K562 (cell line): ENCODE results near the gene CCNY. TPM values are rescaled to one million over a fixed set of nuclear protein-coding genes. Genes with fewer than 3 reads are reported as not detected.
A peak's percentile ranks its signal among the peaks of the same experiment; 100 is the strongest.

Source experiments
- ATAC-seq: fragments of 200-7000 bp; cut with Tn5 transposase; 3 replicates; pipeline ENCODE4 v1.9.1; 2020; ENCODE audit warnings: moderate library complexity
- BruUV-seq: library from RNA; stranded (reverse); fragments of 400-500 nt; replicated peaks from 2 replicates; lab custom pipeline; 2021; lab: Mats Ljungman, UMichigan
- CTCF ChIA-PET: fragments of 300-600 bp; formaldehyde crosslinking; extraction: SDS; loops from one replicate; lab custom pipeline; 2021; ENCODE audit warnings: low intra/inter-chr PET ratio; lab: Yijun Ruan, JAX
- POLR2A ChIA-PET: fragments of 300-600, 350-650 bp; sonication (Branson Sonifier 250); formaldehyde crosslinking; extraction: SDS; loops from one replicate; lab custom pipeline; 2021; ENCODE audit warnings: antibody characterized with exemption, inconsistent platforms; lab: Yijun Ruan, JAX
- DNase-seq, 4 experiments: peaks; one replicate each; pipeline versions ENCODE4 v3.0.0 to v3.0.0-alpha.2; 2011 to 2018; ENCODE audit warnings: low spot score in 3 of 4, mixed read lengths in 3 of 4; ENCODE audit errors: extremely low read depth in 1 of 4
- FAIRE-seq: peaks from 2 replicates; lab custom pipeline; 2011; peaks lifted over from hg19 to GRCh38; lab: Jason Lieb, UNC
- H2AFZ ChIP-seq: 2 replicates; pipeline ENCODE4 v1.6.0; 2011; ENCODE audit warnings: low read depth, low read length, control low read depth, inconsistent platforms
- H3K27ac ChIP-seq: fragments of 200-600 bp; 3 replicates; pipeline ENCODE4 v1.8.0; 2011; ENCODE audit warnings: low read depth, mild to moderate bottlenecking, control low read depth, inconsistent platforms, low read length, moderate library complexity, mixed read lengths; ENCODE audit errors: extremely low read depth
- H3K27me3 ChIP-seq, 2 experiments: fragments of 300-600 bp in 1 of 2; 2 replicates in 1 of 2; 3 replicates in 1 of 2; pipeline versions ENCODE4 v1.6.0 to v1.8.0; 2011; ENCODE audit warnings: inconsistent platforms in 2 of 2, low read length in 2 of 2, mild to moderate bottlenecking in 1 of 2, mixed read lengths in 1 of 2, moderate library complexity in 1 of 2; ENCODE audit not compliant: control insufficient read depth in 2 of 2, insufficient read depth in 2 of 2
- H3K36me3 ChIP-seq: fragments of 300-600 bp; 3 replicates; pipeline ENCODE4 v1.8.0; 2011; ENCODE audit warnings: mild to moderate bottlenecking, low read length, inconsistent platforms; ENCODE audit not compliant: control insufficient read depth, insufficient read depth
- H3K4me1 ChIP-seq, 2 experiments: fragments of 200-600 bp in 1 of 2; replicated peaks in 1 of 2; 2 replicates in 1 of 2; 3 replicates in 1 of 2; pipeline versions ENCODE4 v1.5.1 to v1.8.0; 2011; ENCODE audit warnings: inconsistent platforms in 2 of 2, low read length in 2 of 2, mild to moderate bottlenecking in 1 of 2, mixed read lengths in 1 of 2, moderate library complexity in 1 of 2; ENCODE audit not compliant: control insufficient read depth in 2 of 2, insufficient read depth in 2 of 2
- H3K4me2 ChIP-seq: 2 replicates; pipeline ENCODE4 v1.6.1; 2011; ENCODE audit warnings: low read length, control low read depth, inconsistent platforms, mixed read lengths; ENCODE audit not compliant: insufficient read depth
- H3K4me3 ChIP-seq: fragments of 200-600 bp; sonication (generic), shearing (Covaris generic); 2 replicates; pipeline ENCODE4 v1.5.1; 2016; ENCODE audit warnings: control low read depth, inconsistent platforms
- H3K79me2 ChIP-seq: fragments of 200-600 bp; 3 replicates; pipeline ENCODE4 v1.8.0; 2011; ENCODE audit warnings: low read length, inconsistent platforms; ENCODE audit not compliant: control insufficient read depth, insufficient read depth
- H3K9ac ChIP-seq, 2 experiments: 2 replicates each; pipeline versions ENCODE4 v1.6.0 to v1.6.1; 2011; ENCODE audit warnings: low read depth in 2 of 2, low read length in 2 of 2, control low read depth in 1 of 2, inconsistent platforms in 1 of 2, mild to moderate bottlenecking in 1 of 2, mixed read lengths in 1 of 2; ENCODE audit not compliant: insufficient read depth in 1 of 2
- H3K9me1 ChIP-seq: one replicate; pipeline ENCODE4 v1.6.0; 2011; ENCODE audit warnings: inconsistent platforms, mild to moderate bottlenecking, low read length, moderate library complexity; ENCODE audit not compliant: control insufficient read depth, insufficient read depth
- H3K9me3 ChIP-seq: replicated peaks from 2 replicates; pipeline ENCODE4 v1.5.1; 2011; ENCODE audit warnings: low read depth, low read length, inconsistent platforms; ENCODE audit not compliant: control insufficient read depth, insufficient read depth
- H4K20me1 ChIP-seq: replicated peaks from 2 replicates; pipeline ENCODE4 v1.6.1; 2011; ENCODE audit warnings: low read length, inconsistent platforms, mixed read lengths; ENCODE audit not compliant: control insufficient read depth, insufficient read depth
- ARID1B ChIP-seq: fragments of 450-650 bp; IDR thresholded peaks from 2 replicates; pipeline ENCODE4 v1.6.1; 2016; ENCODE audit warnings: antibody characterized with exemption, mild to moderate bottlenecking, inconsistent platforms
- FOSL1 ChIP-seq: fragments of 200-800 bp; sonication (Bioruptor generic); conservative IDR thresholded peaks from 2 replicates; pipeline ENCODE4 v1.6.1; 2016; ENCODE audit warnings: missing genetic modification characterization, missing compliant biosample characterization
- HDAC8 ChIP-seq: fragments of 450-650 bp; IDR thresholded peaks from 2 replicates; pipeline ENCODE4 v1.6.1; 2016; ENCODE audit warnings: mild to moderate bottlenecking, missing genetic modification characterization, moderate library complexity, missing compliant biosample characterization
- RAD21 ChIP-seq, 2 experiments: fragments of 250-450 bp in 1 of 2; fragments of 450-650 bp in 1 of 2; sonication (Bioruptor Pico) in 1 of 2; formaldehyde crosslinking in 1 of 2; IDR thresholded peaks in 1 of 2; conservative IDR thresholded peaks in 1 of 2; 2 replicates each; pipeline versions ENCODE4 v1.4.0 to v1.8.0; 2020 to 2022; ENCODE audit warnings: mild to moderate bottlenecking in 2 of 2, moderate library complexity in 1 of 2
- RNF219 ChIP-seq: fragments of 250-450 bp; sonication (Bioruptor Pico); IDR thresholded peaks from 2 replicates; pipeline ENCODE4 v1.5.0; 2022; ENCODE audit warnings: mild to moderate bottlenecking
- SMAD1 ChIP-seq: fragments of 150-350 bp; IDR thresholded peaks from 2 replicates; pipeline ENCODE4 v1.6.1; 2014; ENCODE audit warnings: low read length, low read depth; ENCODE audit not compliant: partially characterized antibody
- SMARCA5 ChIP-seq: fragments of 450-650 bp; IDR thresholded peaks from 2 replicates; pipeline ENCODE4 v1.6.1; 2016
- ZNF174 ChIP-seq: fragments of 250-450 bp; sonication (Bioruptor Pico); IDR thresholded peaks from 2 replicates; pipeline ENCODE4 v1.4.0; 2020; ENCODE audit warnings: mild to moderate bottlenecking
- ZNF398 ChIP-seq: fragments of 250-450 bp; sonication (Bioruptor Pico); IDR thresholded peaks from 2 replicates; pipeline ENCODE4 v1.8.0; 2021; ENCODE audit warnings: moderate library complexity, mild to moderate bottlenecking, inconsistent platforms
- ZNF41 ChIP-seq: fragments of 250-450 bp; sonication (Bioruptor Pico); conservative IDR thresholded peaks from 2 replicates; pipeline ENCODE4 v1.4.0; 2020; ENCODE audit warnings: mild to moderate bottlenecking
- WGBS: fragments of 100-300 bp; shearing (Covaris generic); methylation state at CpG from one replicate; pipeline ENCODE4 v1.1.6; 2016; ENCODE audit warnings: low coverage, mixed read lengths; ENCODE audit not compliant: insufficient coverage; ENCODE audit errors: missing lambda C conversion rate; 5-methylcytosine and 5-hydroxymethylcytosine counted together
- in situ Hi-C: fragments of 300-500 bp; cut with MboI; formaldehyde crosslinking; loops from 4 replicates; pipeline ENCODE4 v1.15.0; 2018; ENCODE audit warnings: inconsistent platforms, mixed read lengths
- intact Hi-C: fragments of 100-400 bp; cut with micrococcal nuclease; formaldehyde crosslinking; loops from 2 replicates; pipeline ENCODE4 v1.14.2; 2022
- polyA plus RNA-seq, 8 experiments: library from polyadenylated mRNA; depleted of rRNA in 4 of 8; stranded (reverse) in 5 of 8; unstranded in 3 of 8; fragments of >200 nt; fragmentation: Nextera tagmentation in 2 of 8; fragmentation: Illumina TruSeq in 1 of 8; extraction: Ambion mirVana in 2 of 8; extraction: Trizol in 1 of 8; gene quantifications; 2 replicates each; pipeline versions ENCODE4 v1.2.1 to v1.2.3, GENCODE V29; 2011 to 2014; ENCODE audit warnings: inconsistent platforms in 1 of 8, missing spikeins in 1 of 8
- total RNA-seq, 7 experiments: library from RNA; depleted of rRNA in 6 of 7; stranded (reverse); fragments of >200 nt in 6 of 7; fragmentation: Illumina TruSeq in 2 of 7; extraction: Trizol in 2 of 7; gene quantifications; 2 replicates each; pipeline versions ENCODE4 v1.2.1 to v1.2.3, GENCODE V29; 2011 to 2021; ENCODE audit warnings: low replicate concordance in 1 of 7
- TF ChIP-seq, protein P1 (sequence below): fragments of 450-650 bp; IDR thresholded peaks from 2 replicates; pipeline ENCODE4 v1.6.1; 2018; ENCODE audit not compliant: partially characterized antibody
- TF ChIP-seq, protein P2 (sequence below), 3 experiments: IDR thresholded peaks in 2 of 3; conservative IDR thresholded peaks in 1 of 3; 2 replicates each; pipeline ENCODE4 v1.5.1; 2011 to 2012; ENCODE audit warnings: low read length in 3 of 3, mild to moderate bottlenecking in 3 of 3, control low read depth in 2 of 3, improper control_type of control experiment in 1 of 3, inconsistent platforms in 1 of 3, low read depth in 1 of 3, mixed read lengths in 1 of 3, moderate library complexity in 1 of 3; ENCODE audit not compliant: insufficient read depth in 2 of 3

The CCNY gene
- total and polyA plus RNA-seq, 9 of the 15 experiments (the other 6 are each of a cell fraction or from before 2014, with no cell fraction given), result 8.4 to 109 (median 38.6) TPM

DNA sequence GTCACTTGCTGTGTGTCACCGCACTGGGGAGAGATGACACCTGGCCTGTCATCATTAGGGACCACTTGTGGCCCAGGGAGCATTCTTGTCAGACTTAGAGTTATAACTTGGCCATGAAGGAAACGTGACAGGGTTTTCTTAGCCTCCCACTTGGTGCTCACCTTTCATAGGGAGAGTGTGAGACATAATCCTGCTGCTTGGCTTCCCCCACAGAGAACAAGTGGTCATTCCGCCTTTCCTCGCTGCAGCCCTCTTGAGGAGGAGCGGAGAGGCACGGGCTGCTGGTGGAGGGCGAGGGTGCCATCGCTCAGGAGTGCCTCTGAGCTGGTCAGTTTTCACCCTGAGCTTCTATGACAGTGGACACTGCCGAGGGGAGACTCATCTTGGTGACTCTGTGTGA, 143.8 kb downstream of the CCNY start:
- 79% methylated on average over 9 of the region's 9 CpGs for WGBS
- ATAC-seq, result peak; percentile 79
- intact Hi-C loops, result no loop called here
- no peaks in the 10 kb centered on the region for H3K27me3 ChIP-seq
- 0 out of 2 replicates have a peak, but pooled peaks cover 6% of the 10 kb centered on the region for H4K20me1 ChIP-seq
- ChIA-PET CTCF (no interaction called here), POLR2A (no interaction called here)
- peaks cover 41% of the 10 kb centered on the region for H3K79me2 ChIP-seq
- H3K4me2 ChIP-seq, result no peak overlapping the region
- no peak overlapping the region for H3K4me3 ChIP-seq
- FAIRE-seq, result no peak
- no peaks in the 10 kb centered on the region for H3K9me3 ChIP-seq
- no peaks in the 10 kb centered on the region; a peak in 1 of 5 replicates for H3K4me1 ChIP-seq
- in situ Hi-C loops, result no loop called here
- BruUV-seq, result no TSS peak
- H3K36me3 ChIP-seq, result peaks cover 14% of the 10 kb centered on the region; the same call in 2 of the 3 replicates
- H3K27ac ChIP-seq, result no peak overlapping the region
- H2AFZ ChIP-seq, result no peak overlapping the region
- H3K9ac ChIP-seq, result no peak overlapping the region
- no peak for TF ChIP-seq HDAC8 (tag)
- no peak for TF ChIP-seq FOSL1
- no peak for TF ChIP-seq ZNF41 (CRISPR knock-in tag)
- TF ChIP-seq ZNF398 (CRISPR knock-in tag), result no peak
- peak in 1 of 2 experiments; percentile 22; a peak in 2 of 4 replicates for TF ChIP-seq RAD21 (CRISPR knock-in tag; conservative IDR thresholded peaks at IDR 0.05 in 1 of 2, IDR thresholded peaks at IDR 0.05 in 1 of 2)
- TF ChIP-seq, protein P1, sequence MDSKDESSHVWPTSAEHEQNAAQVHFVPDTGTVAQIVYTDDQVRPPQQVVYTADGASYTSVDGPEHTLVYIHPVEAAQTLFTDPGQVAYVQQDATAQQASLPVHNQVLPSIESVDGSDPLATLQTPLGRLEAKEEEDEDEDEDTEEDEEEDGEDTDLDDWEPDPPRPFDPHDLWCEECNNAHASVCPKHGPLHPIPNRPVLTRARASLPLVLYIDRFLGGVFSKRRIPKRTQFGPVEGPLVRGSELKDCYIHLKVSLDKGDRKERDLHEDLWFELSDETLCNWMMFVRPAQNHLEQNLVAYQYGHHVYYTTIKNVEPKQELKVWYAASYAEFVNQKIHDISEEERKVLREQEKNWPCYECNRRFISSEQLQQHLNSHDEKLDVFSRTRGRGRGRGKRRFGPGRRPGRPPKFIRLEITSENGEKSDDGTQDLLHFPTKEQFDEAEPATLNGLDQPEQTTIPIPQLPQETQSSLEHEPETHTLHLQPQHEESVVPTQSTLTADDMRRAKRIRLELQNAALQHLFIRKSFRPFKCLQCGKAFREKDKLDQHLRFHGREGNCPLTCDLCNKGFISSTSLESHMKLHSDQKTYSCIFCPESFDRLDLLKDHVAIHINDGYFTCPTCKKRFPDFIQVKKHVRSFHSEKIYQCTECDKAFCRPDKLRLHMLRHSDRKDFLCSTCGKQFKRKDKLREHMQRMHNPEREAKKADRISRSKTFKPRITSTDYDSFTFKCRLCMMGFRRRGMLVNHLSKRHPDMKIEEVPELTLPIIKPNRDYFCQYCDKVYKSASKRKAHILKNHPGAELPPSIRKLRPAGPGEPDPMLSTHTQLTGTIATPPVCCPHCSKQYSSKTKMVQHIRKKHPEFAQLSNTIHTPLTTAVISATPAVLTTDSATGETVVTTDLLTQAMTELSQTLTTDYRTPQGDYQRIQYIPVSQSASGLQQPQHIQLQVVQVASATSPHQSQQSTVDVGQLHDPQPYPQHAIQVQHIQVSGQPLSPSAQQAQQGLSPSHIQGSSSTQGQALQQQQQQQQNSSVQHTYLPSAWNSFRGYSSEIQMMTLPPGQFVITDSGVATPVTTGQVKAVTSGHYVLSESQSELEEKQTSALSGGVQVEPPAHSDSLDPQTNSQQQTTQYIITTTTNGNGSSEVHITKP, result peak; percentile 11
- TF ChIP-seq, protein P2, sequence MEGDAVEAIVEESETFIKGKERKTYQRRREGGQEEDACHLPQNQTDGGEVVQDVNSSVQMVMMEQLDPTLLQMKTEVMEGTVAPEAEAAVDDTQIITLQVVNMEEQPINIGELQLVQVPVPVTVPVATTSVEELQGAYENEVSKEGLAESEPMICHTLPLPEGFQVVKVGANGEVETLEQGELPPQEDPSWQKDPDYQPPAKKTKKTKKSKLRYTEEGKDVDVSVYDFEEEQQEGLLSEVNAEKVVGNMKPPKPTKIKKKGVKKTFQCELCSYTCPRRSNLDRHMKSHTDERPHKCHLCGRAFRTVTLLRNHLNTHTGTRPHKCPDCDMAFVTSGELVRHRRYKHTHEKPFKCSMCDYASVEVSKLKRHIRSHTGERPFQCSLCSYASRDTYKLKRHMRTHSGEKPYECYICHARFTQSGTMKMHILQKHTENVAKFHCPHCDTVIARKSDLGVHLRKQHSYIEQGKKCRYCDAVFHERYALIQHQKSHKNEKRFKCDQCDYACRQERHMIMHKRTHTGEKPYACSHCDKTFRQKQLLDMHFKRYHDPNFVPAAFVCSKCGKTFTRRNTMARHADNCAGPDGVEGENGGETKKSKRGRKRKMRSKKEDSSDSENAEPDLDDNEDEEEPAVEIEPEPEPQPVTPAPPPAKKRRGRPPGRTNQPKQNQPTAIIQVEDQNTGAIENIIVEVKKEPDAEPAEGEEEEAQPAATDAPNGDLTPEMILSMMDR (IDR thresholded peaks at IDR 0.05 in 2 of 3, conservative IDR thresholded peaks at IDR 0.05 in 1 of 3; ENCODE audit: insufficient read depth in 2 of 3, low read depth in 1 of 3, low read length in 3 of 3), result peak in 2 of 3 experiments; percentile 18 to 33; a peak in 1 of 6 replicates
- TF ChIP-seq SMARCA5, result no peak
- no peak for TF ChIP-seq SMAD1
- TF ChIP-seq ARID1B, result no peak
- no peak for TF ChIP-seq RNF219 (CRISPR knock-in tag)
- no peak for TF ChIP-seq ZNF174
- no peak for DNase-seq
- H3K9me1 ChIP-seq, result peaks cover 2% of the 10 kb centered on the region
